HG02973 (cell line): ENCODE results near the gene MATCAP1.
A peak's percentile ranks its signal among the peaks of the same experiment; 100 is the strongest.

Experiments used
- ATAC-seq: cut with Tn5 transposase; IDR thresholded peaks from one replicate; pipeline ENCODE4 v1.9.1; 2021; ENCODE audit warnings: moderate library complexity; ENCODE audit not compliant: unreplicated experiment

The MATCAP1 gene

GRCh38 chr16:67174706-67175231 is 9.0 kb downstream of the MATCAP1 start:
- ATAC-seq: no peak

- ATAC-seq: peak; percentile 22
Measured at GRCh38 chr16:67173808-67174705, 9.7 kb downstream of the MATCAP1 start.

GRCh38 chr16:67173323-67173722 is 10.4 kb downstream of the MATCAP1 start:
- no peak for ATAC-seq

GRCh38 chr16:67170949-67171649 is 12.7 kb downstream of the MATCAP1 start:
- ATAC-seq: peak; percentile 5

- ATAC-seq: peak; percentile 29
Measured at GRCh38 chr16:67170168-67170948, 13.4 kb downstream of the MATCAP1 start, which contains the start of gene NOL3. TSS of gene NOL3 (plus strand) at chr16:67170538.

- no peak for ATAC-seq
Measured at GRCh38 chr16:67169642-67170167, 14.1 kb downstream of the MATCAP1 start.

- ATAC-seq: no peak
Measured at GRCh38 chr16:67169011-67169451, 14.7 kb downstream of the MATCAP1 start.

- ATAC-seq: no peak
Measured at GRCh38 chr16:67167588-67167987, 16.2 kb downstream of the MATCAP1 start.

GRCh38 chr16:67166598-67167168 is 17.1 kb downstream of the MATCAP1 start:
- no peak for ATAC-seq

- no peak for ATAC-seq
Measured at GRCh38 chr16:67166110-67166547, 17.6 kb downstream of the MATCAP1 start.

- ATAC-seq: no peak
Measured at GRCh38 chr16:67165121-67166078, 18.4 kb downstream of the MATCAP1 start.

- ATAC-seq: no peak
Measured at GRCh38 chr16:67164599-67165061, 19.1 kb downstream of the MATCAP1 start, which contains the start of gene HSF4. TSS of gene HSF4 (plus strand) at chr16:67164745. CDS start at chr16:67164812, 67 bp downstream.

GRCh38 chr16:67163999-67164558 is 19.7 kb downstream of the MATCAP1 start:
- no peak for ATAC-seq

GRCh38 chr16:67163164-67163998 is 20.4 kb downstream of the MATCAP1 start:
- no peak for ATAC-seq

GRCh38 chr16:67162506-67163163 is 21.1 kb downstream of the MATCAP1 start:
- no peak for ATAC-seq

GRCh38 chr16:67161595-67162058 is 22.1 kb downstream of the MATCAP1 start:
- no peak for ATAC-seq
